Stimulated activated CD4-positive, alpha-beta T cell treated with anti-CD3 and anti-CD28 coated beads, Interleukin-2, amount 100 ng/mL, for 24 hours (primary cell): Measurements from ENCODE around the gene ZRANB3.
"Not testable (repeated sequence)": the region's sequence is repeated elsewhere in the genome, so short reads cannot be mapped to it uniquely, and the experiment has no call there.

Source experiments
- DNase-seq, 2 donors: peaks; one replicate each; pipeline ENCODE4 v3.0.0-alpha.2; 2020

ZRANB3 gene

GRCh38 chr2:135121016-135121657 is 409.9 kb downstream of the ZRANB3 start:
- no peak for DNase-seq

GRCh38 chr2:135119582-135119981 is 411.4 kb downstream of the ZRANB3 start:
- DNase-seq, result no peak

DNA sequence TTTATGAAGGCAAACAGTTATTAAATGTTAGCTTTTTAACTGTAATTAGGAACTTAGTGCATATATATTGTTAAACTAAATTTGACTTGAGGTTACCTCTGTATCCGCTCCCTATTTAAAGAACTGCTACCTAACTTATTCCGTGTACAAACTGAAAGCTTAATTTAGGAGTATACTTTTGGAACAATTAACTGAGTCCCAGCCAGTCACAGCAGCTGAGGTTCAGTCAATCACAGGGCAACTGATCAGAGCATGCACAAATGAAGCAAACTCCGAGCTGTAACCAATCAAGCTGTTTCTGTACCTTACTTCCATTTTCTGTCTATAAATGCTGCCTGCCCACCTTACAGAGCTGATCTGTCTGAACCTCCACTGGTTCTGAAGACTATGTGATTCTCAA is 417.7 kb downstream of the ZRANB3 start:
- DNase-seq, result no peak

- not testable (repeated sequence) for DNase-seq
Observed at GRCh38 chr2:135105513-135106316, 425.3 kb downstream of the ZRANB3 start.

DNA sequence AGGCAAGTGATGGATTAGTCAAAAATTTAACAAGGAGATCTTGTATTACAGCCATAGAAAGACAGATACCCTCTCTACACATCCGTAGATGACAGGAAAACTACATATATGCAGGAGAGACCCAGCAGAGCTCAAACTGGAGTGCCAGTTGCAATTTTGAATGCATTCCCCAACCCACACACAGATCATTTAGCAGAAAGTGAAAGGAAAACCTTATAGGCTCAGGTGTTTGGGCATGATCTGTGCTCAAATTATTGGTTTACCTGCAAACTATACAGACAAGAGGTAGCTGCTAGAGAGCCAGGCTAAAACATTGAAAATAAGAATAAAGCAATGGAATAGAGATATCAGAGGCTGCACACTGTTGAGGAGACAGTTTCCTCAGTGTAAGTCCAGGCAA is 427.2 kb downstream of the ZRANB3 start:
- no peak for DNase-seq

- DNase-seq, result no peak
Observed at GRCh38 chr2:135099802-135100483, 431.1 kb downstream of the ZRANB3 start.

DNA sequence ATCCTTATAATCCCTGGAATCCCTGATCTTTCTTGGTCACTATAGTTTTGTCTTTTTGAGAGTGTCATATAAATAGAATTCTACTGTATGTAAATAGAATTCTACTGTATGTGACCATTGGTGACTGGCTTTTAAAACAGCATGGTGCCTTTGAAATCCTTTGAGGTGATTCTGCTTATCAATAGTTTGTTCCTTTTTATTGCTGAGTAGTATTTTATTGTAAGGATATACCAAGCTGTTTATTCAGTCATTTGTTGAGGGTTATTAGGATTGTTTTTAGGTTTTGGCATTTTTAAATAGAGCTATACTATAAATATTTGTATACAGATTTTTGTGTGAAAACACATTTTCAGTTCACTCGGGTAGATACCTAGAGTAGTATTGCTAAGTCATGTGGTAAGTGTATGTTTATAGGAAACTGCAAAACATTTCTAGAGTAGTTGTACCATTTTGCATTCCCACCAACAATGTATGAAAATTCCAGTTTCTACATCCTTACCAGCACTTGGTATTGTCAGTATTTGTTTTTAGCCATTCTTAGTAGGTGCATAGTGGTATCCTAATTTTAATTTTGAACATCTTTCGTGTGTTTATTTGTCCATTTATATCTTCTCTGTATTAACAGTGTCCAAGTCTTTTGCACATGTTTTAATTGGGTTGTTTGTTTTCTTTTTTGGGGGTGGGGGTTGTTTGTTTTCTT is 433.3 kb downstream of the ZRANB3 start:
- DNase-seq, result no peak

GRCh38 chr2:135096665-135097446 is 434.2 kb downstream of the ZRANB3 start:
- no peak for DNase-seq

DNA sequence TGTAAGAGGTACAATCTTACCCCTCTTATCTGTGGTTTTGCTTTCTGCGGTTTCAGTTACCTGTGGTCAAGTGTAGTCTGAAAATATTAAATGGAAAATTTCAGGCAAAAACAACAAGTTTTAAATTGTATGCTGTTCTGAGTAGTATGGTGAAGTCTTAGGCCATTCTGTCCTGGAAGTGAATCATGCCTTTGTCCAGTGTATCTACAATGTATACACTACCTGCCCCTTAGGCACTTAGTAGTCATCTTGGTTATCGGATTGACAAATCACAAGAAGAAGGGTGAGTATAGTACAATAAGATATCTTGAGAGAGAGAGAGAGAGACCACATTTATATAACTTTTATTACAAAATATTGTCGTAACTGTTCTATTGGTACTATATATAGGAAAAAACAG is 435.4 kb downstream of the ZRANB3 start:
- no peak for DNase-seq

DNA sequence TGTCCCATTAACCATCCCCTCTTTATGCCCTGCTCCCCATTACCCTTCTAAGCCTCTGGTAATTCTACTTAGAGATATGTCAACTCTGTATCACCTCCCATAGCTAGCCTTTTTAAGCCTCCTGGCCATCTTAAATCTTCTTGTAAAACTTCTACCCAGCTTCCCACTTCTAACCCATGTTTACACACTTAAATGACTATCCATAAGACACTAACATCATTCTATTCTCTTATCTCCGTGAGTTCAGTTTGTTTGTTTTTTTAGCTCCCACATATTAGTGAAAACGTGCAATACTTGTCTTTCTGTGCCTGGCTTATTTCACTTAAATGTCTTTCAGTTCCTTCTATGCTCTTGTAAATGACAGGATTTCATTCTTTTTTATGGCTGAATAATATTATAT is 436.5 kb downstream of the ZRANB3 start:
- DNase-seq, result no peak

- no peak for DNase-seq
Observed at GRCh38 chr2:135093670-135094330, 437.2 kb downstream of the ZRANB3 start.

GRCh38 chr2:135093193-135093592 is 437.8 kb downstream of the ZRANB3 start:
- no peak for DNase-seq

GRCh38 chr2:135091681-135092080 is 439.3 kb downstream of the ZRANB3 start:
- DNase-seq, result no peak

- DNase-seq, result not testable (repeated sequence)
Observed at GRCh38 chr2:135089597-135089996, 441.4 kb downstream of the ZRANB3 start.
